VCaP (cell line): ENCODE results near the gene SLCO2A1.

Experiments
- H3K27ac ChIP-seq: fragments of 450-650 bp; 2 replicates; pipeline ENCODE4 v1.5.1; 2017
- TF ChIP-seq, protein P1 (sequence below): fragments of 450-650 bp; conservative IDR thresholded peaks from 2 replicates; pipeline ENCODE4 v1.5.1; 2017; ENCODE audit warnings: mild to moderate bottlenecking, moderate library complexity

The SLCO2A1 gene

DNA sequence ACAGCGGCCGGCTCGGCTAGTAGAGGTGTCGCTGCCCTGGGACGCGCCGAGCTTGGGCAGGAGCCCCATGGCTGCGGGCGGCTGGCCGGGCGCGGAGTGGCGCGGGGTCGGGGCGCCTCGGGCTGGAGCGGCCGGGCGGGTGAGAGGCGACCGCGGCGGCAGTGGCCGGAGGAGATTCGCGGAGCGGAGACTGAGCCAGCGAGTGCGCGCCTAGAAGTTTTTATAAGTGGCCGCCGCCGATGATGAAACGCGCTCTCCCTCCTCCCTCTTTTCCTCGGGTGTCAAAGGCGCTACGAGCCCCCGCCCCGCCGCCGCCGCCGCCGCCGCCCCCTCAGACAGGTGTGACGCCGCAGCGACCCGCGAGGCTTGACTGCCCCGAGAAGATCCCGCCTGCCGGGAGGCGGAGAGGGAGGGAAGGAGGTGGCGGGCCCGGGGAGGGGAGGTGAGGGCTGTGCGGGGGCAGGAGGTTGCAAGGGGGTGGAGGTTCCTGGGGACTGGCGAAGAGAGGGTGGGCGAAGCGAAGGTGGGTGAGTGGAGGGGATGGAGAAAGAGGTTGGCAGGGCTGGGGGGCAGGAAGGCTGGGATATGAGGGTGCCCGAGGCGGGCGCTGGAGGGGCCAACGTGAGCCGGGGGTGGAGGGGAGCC is at the start of gene SLCO2A1:
SLCO2A1 (minus strand) TSS at position 192 of the 645 bp plus-strand sequence; CDS start at position 69, 123 bp downstream.
- peak within 1 kb of the TSS; percentile 39; the same call in 1 of the 2 replicates for H3K27ac ChIP-seq
- TF ChIP-seq, protein P1, sequence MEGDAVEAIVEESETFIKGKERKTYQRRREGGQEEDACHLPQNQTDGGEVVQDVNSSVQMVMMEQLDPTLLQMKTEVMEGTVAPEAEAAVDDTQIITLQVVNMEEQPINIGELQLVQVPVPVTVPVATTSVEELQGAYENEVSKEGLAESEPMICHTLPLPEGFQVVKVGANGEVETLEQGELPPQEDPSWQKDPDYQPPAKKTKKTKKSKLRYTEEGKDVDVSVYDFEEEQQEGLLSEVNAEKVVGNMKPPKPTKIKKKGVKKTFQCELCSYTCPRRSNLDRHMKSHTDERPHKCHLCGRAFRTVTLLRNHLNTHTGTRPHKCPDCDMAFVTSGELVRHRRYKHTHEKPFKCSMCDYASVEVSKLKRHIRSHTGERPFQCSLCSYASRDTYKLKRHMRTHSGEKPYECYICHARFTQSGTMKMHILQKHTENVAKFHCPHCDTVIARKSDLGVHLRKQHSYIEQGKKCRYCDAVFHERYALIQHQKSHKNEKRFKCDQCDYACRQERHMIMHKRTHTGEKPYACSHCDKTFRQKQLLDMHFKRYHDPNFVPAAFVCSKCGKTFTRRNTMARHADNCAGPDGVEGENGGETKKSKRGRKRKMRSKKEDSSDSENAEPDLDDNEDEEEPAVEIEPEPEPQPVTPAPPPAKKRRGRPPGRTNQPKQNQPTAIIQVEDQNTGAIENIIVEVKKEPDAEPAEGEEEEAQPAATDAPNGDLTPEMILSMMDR: no peak

DNA sequence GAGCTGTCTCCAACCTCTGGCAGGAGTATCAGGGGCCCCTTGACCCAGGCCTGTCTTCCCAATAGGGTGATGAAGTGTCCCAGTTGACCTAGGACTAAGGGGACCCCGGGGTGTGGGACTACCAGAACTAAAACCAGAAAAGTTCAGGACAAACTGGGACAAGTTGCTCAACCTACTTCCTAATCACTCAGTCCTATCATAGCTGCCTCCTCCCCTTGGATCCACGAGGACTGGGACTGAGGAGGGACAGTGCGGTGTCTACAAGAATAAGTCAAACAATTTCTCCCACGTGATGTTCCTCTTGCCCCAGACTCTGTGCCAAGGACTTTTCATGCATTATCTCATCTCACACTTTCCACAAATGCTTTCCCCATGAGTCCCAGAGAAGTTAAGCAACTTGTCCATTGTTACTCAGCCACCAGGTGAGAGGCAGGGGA is 49.4 kb upstream of the SLCO2A1 start:
- TF ChIP-seq, protein P1: no peak

DNA sequence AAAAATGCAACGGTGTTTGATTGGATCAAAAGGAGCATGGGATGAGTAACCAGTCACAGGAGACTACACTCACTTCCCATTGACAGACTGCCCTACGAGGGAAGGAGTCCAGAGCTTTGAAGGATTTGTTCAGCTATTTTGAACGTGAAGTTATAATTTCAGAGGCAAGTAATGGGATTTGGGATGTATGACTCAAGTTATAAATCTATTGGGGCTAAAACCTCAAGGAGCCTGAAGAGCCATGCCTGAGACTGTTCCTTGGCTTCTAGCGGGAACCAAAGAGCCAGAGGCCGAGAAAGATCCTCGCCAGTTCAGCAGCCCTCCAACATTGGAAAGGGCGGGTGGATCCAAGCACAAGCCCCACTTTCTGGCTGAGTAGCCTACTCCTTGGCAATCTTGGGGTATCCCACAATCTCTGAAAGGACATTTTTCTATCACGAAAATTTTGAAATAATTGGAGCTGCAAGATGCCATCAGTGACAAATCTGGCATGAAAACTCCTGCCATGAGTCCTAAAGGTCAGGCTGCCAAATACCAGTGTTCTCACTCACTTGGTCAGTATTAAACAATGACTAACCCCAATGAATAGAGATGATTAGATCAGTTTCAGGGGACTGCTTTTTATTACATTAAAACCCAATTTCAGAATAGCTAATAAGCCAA is 48.6 kb upstream of the SLCO2A1 start:
- H3K27ac ChIP-seq: no peak overlapping the region

More for the DNA sequence above, 49.4 kb upstream of the SLCO2A1 start:
- no peak overlapping the region for H3K27ac ChIP-seq

DNA sequence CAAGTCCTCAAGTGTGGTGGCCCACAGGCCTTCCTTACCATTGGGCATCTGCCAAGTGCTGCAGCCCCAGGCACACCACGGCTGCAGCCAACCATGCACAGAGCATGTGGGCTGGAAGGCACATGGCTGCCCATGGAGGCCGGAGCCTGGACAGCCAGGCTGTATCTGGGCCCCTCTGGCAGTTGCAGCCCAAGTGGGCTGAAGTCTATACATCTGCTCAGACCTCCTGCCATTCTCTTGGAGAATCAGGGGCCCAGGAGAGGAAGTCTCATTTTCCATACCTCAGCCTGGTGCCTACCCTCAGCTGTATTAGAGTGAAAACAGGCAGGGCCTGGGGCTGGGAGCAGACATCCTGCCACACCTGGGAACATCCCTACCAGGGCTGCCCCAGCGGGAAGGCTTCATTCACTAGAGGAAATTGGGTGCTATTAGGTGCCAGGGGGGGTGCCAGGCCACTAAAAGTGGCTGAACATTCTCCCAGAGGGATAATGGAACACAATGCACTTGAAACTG is 48.0 kb upstream of the SLCO2A1 start:
- H3K27ac ChIP-seq: no peak overlapping the region
- TF ChIP-seq, protein P1: no peak

More for the DNA sequence above, 48.6 kb upstream of the SLCO2A1 start:
- TF ChIP-seq, protein P1: no peak

DNA sequence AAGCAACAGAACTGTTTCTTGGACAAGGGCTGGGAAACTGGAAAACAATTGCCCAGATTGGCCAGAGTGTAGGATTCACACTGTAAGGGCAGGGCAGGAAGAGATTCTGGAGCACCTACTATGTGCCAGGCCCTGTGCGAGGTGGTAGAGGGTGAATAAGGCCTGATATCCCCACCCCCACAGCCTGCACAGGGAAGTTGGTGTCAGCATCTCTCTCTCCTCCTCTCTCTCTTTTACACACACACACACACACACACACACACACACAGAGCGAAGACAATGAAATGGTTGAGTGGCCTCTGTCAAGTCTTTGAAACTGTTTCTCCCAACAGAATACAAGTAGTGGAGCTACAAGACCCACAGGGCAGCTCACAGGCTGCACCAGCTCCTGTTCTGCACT is 47.1 kb upstream of the SLCO2A1 start:
- TF ChIP-seq, protein P1: no peak
- H3K27ac ChIP-seq: no peak overlapping the region

DNA sequence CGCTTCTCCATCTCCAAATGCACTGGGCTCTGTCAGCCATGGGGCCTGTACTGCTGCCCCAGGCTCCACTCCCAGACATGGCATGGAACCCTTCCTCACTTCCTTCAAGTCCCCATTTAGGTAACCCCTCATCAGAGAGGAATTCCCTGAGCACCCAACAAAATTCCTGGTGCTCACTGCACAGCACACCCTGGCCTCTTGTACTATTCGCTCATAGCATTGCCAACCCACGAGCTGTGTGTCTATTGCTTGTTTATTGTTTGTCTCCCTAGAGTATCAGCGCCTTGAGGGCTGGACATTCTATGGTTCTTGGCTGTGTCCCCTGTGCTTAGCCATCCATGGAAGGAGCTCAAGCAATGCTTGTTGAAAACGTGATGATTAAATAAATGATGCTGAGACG is 46.1 kb upstream of the SLCO2A1 start:
- H3K27ac ChIP-seq: no peak overlapping the region
- TF ChIP-seq, protein P1: no peak

DNA sequence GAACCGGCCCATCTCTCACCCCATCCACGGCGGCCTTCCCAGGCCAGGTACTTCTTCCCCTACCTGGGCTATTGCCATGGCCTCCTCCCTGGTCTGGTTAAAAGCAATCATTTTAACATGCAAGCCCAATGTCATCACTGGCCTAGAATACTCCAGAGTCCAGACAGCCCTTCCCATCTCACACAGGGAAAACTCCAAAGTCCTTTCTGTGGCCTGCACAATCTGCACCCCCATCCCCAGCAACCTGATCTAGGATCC is 45.8 kb upstream of the SLCO2A1 start:
- TF ChIP-seq, protein P1: no peak
- no peak overlapping the region for H3K27ac ChIP-seq
